Breast epithelium (tissue), 3 donors: Measurements from ENCODE around the gene SLC25A1.

ENCODE experiments used
- CTCF ChIP-seq, 3 donors: fragments of 450-650 bp; IDR thresholded peaks; one replicate each; pipeline ENCODE4 v1.5.1; 2016 to 2017; ENCODE audit warnings: antibody characterized with exemption in 3 of 3, mild to moderate bottlenecking in 3 of 3, moderate library complexity in 3 of 3
- POLR2A ChIP-seq: fragments of 450-650 bp; IDR thresholded peaks from one replicate; pipeline ENCODE4 v1.6.1; 2016; ENCODE audit warnings: antibody characterized with exemption, mild to moderate bottlenecking, moderate library complexity
- POLR2AphosphoS5 ChIP-seq, 3 donors: sonication (generic); formaldehyde crosslinking; IDR thresholded peaks; one replicate each; pipeline ENCODE4 v1.6.1; 2017; ENCODE audit warnings: antibody characterized with exemption in 3 of 3

- no peak for TF ChIP-seq POLR2A
- TF ChIP-seq CTCF (IDR thresholded peaks at IDR 0.05), result no peak
- no peak for TF ChIP-seq POLR2AphosphoS5 (IDR thresholded peaks at IDR 0.05)
Measured at GRCh38 chr22:19133561-19133960, 45.0 kb downstream of the SLC25A1 start.
